Thyroid gland (tissue), 4 donors: ENCODE results near the gene RNF7. TPM values are rescaled to one million over a fixed set of nuclear protein-coding genes. Genes with fewer than 3 reads are reported as not detected.

Experiments
- DNase-seq, 2 donors: peaks; one replicate each; pipeline ENCODE4 v3.0.0-alpha.2; 2019
- H3K27ac ChIP-seq, 3 donors: fragments of 200-600 bp; sonication (generic); 1 replicate in 2 of 3; 2 replicates in 1 of 3; pipeline ENCODE4 v1.5.1; 2016 to 2019; ENCODE audit warnings: mild to moderate bottlenecking in 1 of 3, moderate library complexity in 1 of 3
- H3K27me3 ChIP-seq: fragments of 200-600 bp; sonication (generic); one replicate; pipeline ENCODE4 v1.5.1; 2019
- H3K36me3 ChIP-seq, 2 donors: fragments of 200-600 bp; sonication (generic); one replicate each; pipeline ENCODE4 v1.5.1; 2016 to 2019
- H3K4me1 ChIP-seq, 2 donors: fragments of 200-600 bp; sonication (generic); one replicate each; pipeline ENCODE4 v1.5.1; 2017 to 2019
- H3K4me3 ChIP-seq, 3 donors: fragments of 200-600 bp; sonication (generic); replicated peaks in 1 of 3; 1 replicate in 2 of 3; 2 replicates in 1 of 3; pipeline ENCODE4 v1.5.1; 2016; ENCODE audit warnings: mild to moderate bottlenecking in 1 of 3
- H3K9me3 ChIP-seq: fragments of 200-600 bp; sonication (generic); one replicate; pipeline ENCODE4 v1.5.1; 2017
- POLR2A ChIP-seq, 2 donors: fragments of 450-650 bp; IDR thresholded peaks; one replicate each; pipeline ENCODE4 v1.6.1; 2017; ENCODE audit warnings: antibody characterized with exemption in 2 of 2, mild to moderate bottlenecking in 2 of 2, moderate library complexity in 1 of 2
- WGBS, 2 donors: methylation state at CpG; one replicate each; pipeline ENCODE4 v1.1.5; 2017; 5-methylcytosine and 5-hydroxymethylcytosine counted together
- intact Hi-C: fragments of 100-400 bp; cut with DNase I; formaldehyde crosslinking; loops from one replicate; pipeline ENCODE4 v1.15.1; 2023
- total RNA-seq, 4 donors: library from RNA; depleted of rRNA; stranded (reverse); fragments of >200 nt; gene quantifications; one replicate each; pipeline ENCODE4 v1.2.3, GENCODE V29; 2016
- TF ChIP-seq, protein P1 (sequence below), 6 experiments: fragments of 200-600 bp in 3 of 6; fragments of 450-650 bp in 3 of 6; sonication (generic) in 3 of 6; IDR thresholded peaks; one replicate each; pipeline ENCODE4 v1.5.1; 2016 to 2019; ENCODE audit warnings: antibody characterized with exemption in 6 of 6, mild to moderate bottlenecking in 2 of 6, inconsistent platforms in 1 of 6, moderate library complexity in 1 of 6

Gene RNF7
- total RNA-seq, 4 donors from 2014 or later, result 56.5 to 114 (median 79.1) TPM

DNA sequence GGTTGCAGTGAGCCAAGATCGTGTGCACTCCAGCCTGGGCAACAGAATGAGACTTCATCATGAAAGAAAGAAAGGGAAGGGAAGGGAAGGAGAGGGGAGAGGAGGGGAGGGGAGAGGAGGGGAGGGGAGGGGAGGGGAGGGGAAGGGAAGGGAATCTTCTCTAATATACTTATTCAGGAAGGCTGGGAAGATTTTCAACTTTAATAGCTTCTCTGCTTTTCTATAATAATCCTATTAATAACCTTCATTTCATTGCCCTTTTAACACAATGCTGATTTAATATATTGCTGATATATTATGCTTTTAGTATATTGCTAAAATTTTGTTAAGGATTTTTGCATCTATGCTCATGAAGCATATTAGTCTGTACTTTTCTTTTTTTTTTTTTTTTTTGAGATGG lies 23.4 kb upstream of the RNF7 start:
- H3K4me3 ChIP-seq, result no peak overlapping the region
- no peaks in the 10 kb centered on the region for H3K9me3 ChIP-seq
- intact Hi-C loops, result no loop called here
- no peak for DNase-seq
- 92 to 100% methylated on average over 1 of the region's 1 CpG for WGBS, 2 donors
- H3K4me1 ChIP-seq, result no peaks in the 10 kb centered on the region
- no peaks in the 10 kb centered on the region for H3K27me3 ChIP-seq
- no peak for TF ChIP-seq POLR2A (IDR thresholded peaks at IDR 0.05)
- TF ChIP-seq, protein P1, sequence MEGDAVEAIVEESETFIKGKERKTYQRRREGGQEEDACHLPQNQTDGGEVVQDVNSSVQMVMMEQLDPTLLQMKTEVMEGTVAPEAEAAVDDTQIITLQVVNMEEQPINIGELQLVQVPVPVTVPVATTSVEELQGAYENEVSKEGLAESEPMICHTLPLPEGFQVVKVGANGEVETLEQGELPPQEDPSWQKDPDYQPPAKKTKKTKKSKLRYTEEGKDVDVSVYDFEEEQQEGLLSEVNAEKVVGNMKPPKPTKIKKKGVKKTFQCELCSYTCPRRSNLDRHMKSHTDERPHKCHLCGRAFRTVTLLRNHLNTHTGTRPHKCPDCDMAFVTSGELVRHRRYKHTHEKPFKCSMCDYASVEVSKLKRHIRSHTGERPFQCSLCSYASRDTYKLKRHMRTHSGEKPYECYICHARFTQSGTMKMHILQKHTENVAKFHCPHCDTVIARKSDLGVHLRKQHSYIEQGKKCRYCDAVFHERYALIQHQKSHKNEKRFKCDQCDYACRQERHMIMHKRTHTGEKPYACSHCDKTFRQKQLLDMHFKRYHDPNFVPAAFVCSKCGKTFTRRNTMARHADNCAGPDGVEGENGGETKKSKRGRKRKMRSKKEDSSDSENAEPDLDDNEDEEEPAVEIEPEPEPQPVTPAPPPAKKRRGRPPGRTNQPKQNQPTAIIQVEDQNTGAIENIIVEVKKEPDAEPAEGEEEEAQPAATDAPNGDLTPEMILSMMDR (IDR thresholded peaks at IDR 0.05), result no peak
- H3K36me3 ChIP-seq, result no peaks in the 10 kb centered on the region
- H3K27ac ChIP-seq, result no peak overlapping the region

GRCh38 chr3:141722081-141722480 lies 16.0 kb upstream of the RNF7 start:
- Histone ChIP-seq H3K4me3 (no peak overlapping the region), H3K27me3 (no peaks in the 10 kb centered on the region), H3K36me3 (no peaks in the 10 kb centered on the region), H3K4me1 (no peaks in the 10 kb centered on the region), H3K27ac (no peak overlapping the region), H3K9me3 (no peaks in the 10 kb centered on the region)
- TF ChIP-seq POLR2A (IDR thresholded peaks at IDR 0.05), result no peak
- WGBS, 2 donors, result 86 to 94% methylated on average over 2 of the region's 2 CpGs
- no peak for DNase-seq
- intact Hi-C loops, result no loop called here

DNA sequence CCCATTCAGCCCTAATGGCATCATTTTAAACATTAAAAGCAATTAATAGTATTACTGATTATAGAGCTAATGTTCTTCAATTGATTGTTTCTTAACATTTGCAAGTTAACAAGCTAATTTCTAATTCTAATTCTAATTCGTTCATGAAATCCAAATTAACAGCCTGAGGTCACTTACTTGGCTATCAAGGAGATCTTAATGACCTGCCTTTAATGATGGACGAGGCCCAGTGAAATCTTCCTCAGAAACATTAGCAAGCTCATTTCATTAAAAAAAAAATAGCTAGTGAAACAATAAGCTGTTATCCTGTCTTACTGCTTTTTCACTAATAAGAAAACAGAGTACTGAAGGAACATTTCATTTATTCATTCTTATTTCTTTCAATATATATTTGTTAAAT lies 15.4 kb upstream of the RNF7 start:
- DNase-seq, result no peak
- H3K27ac ChIP-seq, result no peak overlapping the region
- H3K9me3 ChIP-seq, result no peaks in the 10 kb centered on the region
- intact Hi-C loops, result no loop called here
- TF ChIP-seq POLR2A (IDR thresholded peaks at IDR 0.05), result no peak
- TF ChIP-seq, protein P1 (IDR thresholded peaks at IDR 0.05), result no peak
- WGBS, 2 donors, result 81 to 90% methylated on average over 2 of the region's 2 CpGs
- no peaks in the 10 kb centered on the region for H3K4me1 ChIP-seq
- no peaks in the 10 kb centered on the region for H3K36me3 ChIP-seq
- no peaks in the 10 kb centered on the region for H3K27me3 ChIP-seq
- H3K4me3 ChIP-seq, result no peak overlapping the region

- DNase-seq, result no peak
- intact Hi-C loops, result no loop called here
These were observed 14.8 kb upstream of the RNF7 start for GRCh38 chr3:141723255-141723654.

DNA sequence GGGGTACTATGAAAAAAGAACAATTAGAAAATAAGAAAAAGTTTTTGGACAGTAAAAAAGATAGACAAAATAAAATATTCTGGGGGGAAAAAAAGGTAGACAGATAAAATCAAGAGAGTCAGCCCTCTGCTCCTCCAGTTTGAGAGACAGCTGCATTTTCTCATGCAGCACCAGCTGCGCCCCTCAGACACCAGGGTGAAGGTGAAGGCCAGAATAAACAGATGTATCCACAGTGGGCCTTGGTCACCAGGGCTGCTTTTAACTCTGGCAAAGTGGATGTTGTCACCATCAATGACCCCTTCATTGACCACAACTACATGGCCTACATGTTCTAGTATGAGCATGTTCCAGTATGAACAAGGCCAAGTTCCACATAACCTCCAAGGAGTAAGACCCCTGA lies 13.9 kb upstream of the RNF7 start:
- intact Hi-C loops, result no loop called here
- TF ChIP-seq POLR2A (IDR thresholded peaks at IDR 0.05), result no peak
- TF ChIP-seq, protein P1 (IDR thresholded peaks at IDR 0.05), result no peak
- Histone ChIP-seq H3K36me3 (no peaks in the 10 kb centered on the region), H3K9me3 (no peaks in the 10 kb centered on the region), H3K4me1 (no peaks in the 10 kb centered on the region), H3K27ac (no peak overlapping the region), H3K27me3 (no peaks in the 10 kb centered on the region), H3K4me3 (no peak overlapping the region)
- 100% methylated on average over 1 of the region's 1 CpG for WGBS, 2 donors
- DNase-seq, result no peak

More at GRCh38 chr3:141723255-141723654, 14.8 kb upstream of the RNF7 start:
- H3K27me3 ChIP-seq, result no peaks in the 10 kb centered on the region
- TF ChIP-seq POLR2A (IDR thresholded peaks at IDR 0.05), result no peak
- TF ChIP-seq, protein P1 (IDR thresholded peaks at IDR 0.05), result no peak
- no peak overlapping the region for H3K4me3 ChIP-seq
- no peak overlapping the region for H3K27ac ChIP-seq
- no peaks in the 10 kb centered on the region for H3K36me3 ChIP-seq
- H3K4me1 ChIP-seq, result no peaks in the 10 kb centered on the region
- H3K9me3 ChIP-seq, result no peaks in the 10 kb centered on the region

- TF ChIP-seq, protein P1 (IDR thresholded peaks at IDR 0.05), result no peak
- no peak for TF ChIP-seq POLR2A (IDR thresholded peaks at IDR 0.05)
- H3K4me1 ChIP-seq, result no peaks in the 10 kb centered on the region
- DNase-seq, result no peak
- no peaks in the 10 kb centered on the region for H3K36me3 ChIP-seq
- 93% methylated on average over 4 of the region's 4 CpGs for WGBS, 2 donors
- no peak overlapping the region for H3K27ac ChIP-seq
- no peak overlapping the region for H3K4me3 ChIP-seq
- H3K27me3 ChIP-seq, result no peaks in the 10 kb centered on the region
- no peaks in the 10 kb centered on the region for H3K9me3 ChIP-seq
- intact Hi-C loops, result no loop called here
These were observed 13.1 kb upstream of the RNF7 start for GRCh38 chr3:141725036-141725435.
